ENCODE results near the gene MACROD2. TPM values are rescaled to one million over a fixed set of nuclear protein-coding genes. Genes with fewer than 3 reads are reported as not detected.

Gene MACROD2
- total RNA-seq, 2 donors from 2014 or later = 8.0 to 19.4 TPM

DNA sequence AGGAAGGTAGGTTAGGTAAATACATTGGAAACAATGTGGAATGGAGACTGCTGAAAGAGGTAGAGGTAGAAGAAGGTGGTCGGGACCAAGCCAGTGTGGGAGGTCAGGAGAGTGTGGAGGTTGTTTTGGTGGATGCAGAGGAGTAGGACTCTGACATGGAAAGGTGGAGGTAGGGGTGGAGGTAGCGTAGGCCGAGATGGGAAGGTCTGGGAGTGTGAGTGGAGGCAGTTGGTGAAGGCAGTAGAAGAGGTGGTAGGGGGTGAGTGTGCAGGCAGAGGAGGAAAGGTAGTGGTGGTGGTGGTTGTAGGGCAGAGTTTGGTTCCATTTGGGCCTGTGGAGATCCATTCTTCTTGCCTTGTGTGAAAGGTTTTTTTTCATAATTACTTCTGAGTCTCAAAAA lies 941.7 kb downstream of the MACROD2 start:
- no peak overlapping the region for H3K27ac ChIP-seq
- no peaks in the 10 kb centered on the region for H3K9me3 ChIP-seq
- WGBS = 94% methylated on average over 3 of the region's 3 CpGs
- H3K4me3 ChIP-seq = no peak overlapping the region
- intact Hi-C loops (cut with DNase I) = no loop called here
- TF ChIP-seq POLR2AphosphoS5 (IDR thresholded peaks at IDR 0.05) = no peak
- no peak for TF ChIP-seq POLR2A (IDR thresholded peaks at IDR 0.05)
- TF ChIP-seq, protein P1, sequence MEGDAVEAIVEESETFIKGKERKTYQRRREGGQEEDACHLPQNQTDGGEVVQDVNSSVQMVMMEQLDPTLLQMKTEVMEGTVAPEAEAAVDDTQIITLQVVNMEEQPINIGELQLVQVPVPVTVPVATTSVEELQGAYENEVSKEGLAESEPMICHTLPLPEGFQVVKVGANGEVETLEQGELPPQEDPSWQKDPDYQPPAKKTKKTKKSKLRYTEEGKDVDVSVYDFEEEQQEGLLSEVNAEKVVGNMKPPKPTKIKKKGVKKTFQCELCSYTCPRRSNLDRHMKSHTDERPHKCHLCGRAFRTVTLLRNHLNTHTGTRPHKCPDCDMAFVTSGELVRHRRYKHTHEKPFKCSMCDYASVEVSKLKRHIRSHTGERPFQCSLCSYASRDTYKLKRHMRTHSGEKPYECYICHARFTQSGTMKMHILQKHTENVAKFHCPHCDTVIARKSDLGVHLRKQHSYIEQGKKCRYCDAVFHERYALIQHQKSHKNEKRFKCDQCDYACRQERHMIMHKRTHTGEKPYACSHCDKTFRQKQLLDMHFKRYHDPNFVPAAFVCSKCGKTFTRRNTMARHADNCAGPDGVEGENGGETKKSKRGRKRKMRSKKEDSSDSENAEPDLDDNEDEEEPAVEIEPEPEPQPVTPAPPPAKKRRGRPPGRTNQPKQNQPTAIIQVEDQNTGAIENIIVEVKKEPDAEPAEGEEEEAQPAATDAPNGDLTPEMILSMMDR (IDR thresholded peaks at IDR 0.05) = no peak
- DNase-seq (ENCODE audit: low spot score) = no peak
- H3K27me3 ChIP-seq (replicated peaks; ENCODE audit: insufficient read depth) = no peaks in the 10 kb centered on the region
- H3K4me1 ChIP-seq (replicated peaks) = no peaks in the 10 kb centered on the region
- no peaks in the 10 kb centered on the region for H3K36me3 ChIP-seq

DNA sequence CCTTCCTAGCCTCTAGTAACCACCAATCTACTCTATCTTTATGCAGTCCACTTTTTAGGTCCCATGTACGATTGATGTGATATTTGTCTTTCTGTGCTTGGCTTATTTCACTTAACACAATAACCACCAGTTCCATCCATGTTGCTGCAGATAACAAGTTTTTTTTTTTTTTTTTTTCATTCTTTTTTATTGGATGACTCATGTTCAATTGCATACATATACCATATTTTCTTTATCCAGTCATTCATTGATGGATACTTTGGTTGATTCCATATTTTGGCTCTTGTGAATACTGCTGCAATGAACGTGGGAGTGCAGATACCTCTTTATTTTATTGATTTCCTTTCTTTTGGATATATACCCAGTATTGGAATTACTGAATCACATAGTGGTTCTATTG lies 942.5 kb downstream of the MACROD2 start:
- Histone ChIP-seq H3K36me3 (no peaks in the 10 kb centered on the region), H3K27ac (no peak overlapping the region), H3K4me1 (replicated peaks) (no peaks in the 10 kb centered on the region), H3K9me3 (no peaks in the 10 kb centered on the region), H3K4me3 (no peak overlapping the region), H3K27me3 (replicated peaks; ENCODE audit: insufficient read depth) (no peaks in the 10 kb centered on the region)
- intact Hi-C loops (cut with DNase I) = no loop called here
- DNase-seq (ENCODE audit: low spot score) = no peak
- 91% methylated on average over 2 of the region's 2 CpGs for WGBS
- TF ChIP-seq, protein P1 (IDR thresholded peaks at IDR 0.05) = no peak
- TF ChIP-seq POLR2A (IDR thresholded peaks at IDR 0.05) = no peak
- TF ChIP-seq POLR2AphosphoS5 (IDR thresholded peaks at IDR 0.05) = no peak

DNA sequence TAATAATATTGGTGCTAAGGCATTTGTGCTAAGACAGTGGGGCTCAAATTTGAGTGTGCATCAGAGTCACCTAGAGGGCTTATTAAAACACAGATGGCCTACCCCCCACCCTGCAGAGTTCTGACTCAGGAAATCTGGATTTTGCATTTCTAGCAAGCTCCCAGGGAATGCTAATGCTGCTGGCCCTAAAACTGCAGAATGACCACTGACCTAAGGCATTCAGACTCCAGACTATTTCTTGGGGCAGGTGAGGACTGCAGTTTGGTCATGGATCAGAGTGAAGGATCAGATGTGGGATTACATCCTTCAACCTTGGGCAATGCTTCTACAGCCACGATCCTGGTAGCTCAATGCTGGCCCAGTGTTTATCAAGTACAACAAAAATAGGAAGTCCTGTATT lies 952.2 kb downstream of the MACROD2 start:
- DNase-seq (ENCODE audit: low spot score) = no peak
- TF ChIP-seq, protein P1 (IDR thresholded peaks at IDR 0.05) = no peak
- no peak for TF ChIP-seq POLR2AphosphoS5 (IDR thresholded peaks at IDR 0.05)
- TF ChIP-seq POLR2A (IDR thresholded peaks at IDR 0.05) = no peak
- no peaks in the 10 kb centered on the region for H3K4me1 ChIP-seq (replicated peaks)
- H3K36me3 ChIP-seq = no peaks in the 10 kb centered on the region
- no peak overlapping the region for H3K27ac ChIP-seq
- 78% methylated on average over 1 of the region's 1 CpG for whole genome bisulfite sequencing
- no peaks in the 10 kb centered on the region for H3K9me3 ChIP-seq
- intact Hi-C loops (cut with DNase I) = no loop called here
- H3K27me3 ChIP-seq (replicated peaks; ENCODE audit: insufficient read depth) = no peaks in the 10 kb centered on the region
- H3K4me3 ChIP-seq = no peak overlapping the region

DNA sequence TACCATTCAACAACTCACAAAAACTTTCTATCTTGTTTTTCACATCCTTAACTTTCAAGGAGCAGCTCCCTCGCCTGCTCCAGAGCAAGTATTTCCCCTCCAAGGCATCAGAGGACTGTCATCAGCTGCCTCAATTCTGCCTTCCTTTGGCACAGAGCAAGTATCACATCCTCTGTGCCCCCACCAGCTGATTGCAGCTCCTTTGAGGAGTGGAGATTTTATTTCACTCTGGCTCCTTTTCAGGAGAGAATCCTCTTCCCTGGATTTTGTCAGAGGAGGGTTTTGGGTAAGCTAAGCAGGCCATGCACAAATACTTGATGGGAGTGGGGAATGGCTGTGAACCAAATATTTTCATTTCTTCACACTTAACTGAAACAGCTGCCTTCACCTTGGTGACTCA lies 952.6 kb downstream of the MACROD2 start:
- no peaks in the 10 kb centered on the region for H3K9me3 ChIP-seq
- TF ChIP-seq, protein P1 (IDR thresholded peaks at IDR 0.05) = no peak
- no peak for TF ChIP-seq POLR2AphosphoS5 (IDR thresholded peaks at IDR 0.05)
- TF ChIP-seq POLR2A (IDR thresholded peaks at IDR 0.05) = no peak
- intact Hi-C loops (cut with DNase I) = no loop called here
- 84% methylated on average over 1 of the region's 1 CpG for WGBS
- DNase-seq (ENCODE audit: low spot score) = no peak
- H3K4me3 ChIP-seq = no peak overlapping the region
- H3K36me3 ChIP-seq = no peaks in the 10 kb centered on the region
- H3K4me1 ChIP-seq (replicated peaks) = no peaks in the 10 kb centered on the region
- no peaks in the 10 kb centered on the region for H3K27me3 ChIP-seq (replicated peaks; ENCODE audit: insufficient read depth)
- no peak overlapping the region for H3K27ac ChIP-seq

DNA sequence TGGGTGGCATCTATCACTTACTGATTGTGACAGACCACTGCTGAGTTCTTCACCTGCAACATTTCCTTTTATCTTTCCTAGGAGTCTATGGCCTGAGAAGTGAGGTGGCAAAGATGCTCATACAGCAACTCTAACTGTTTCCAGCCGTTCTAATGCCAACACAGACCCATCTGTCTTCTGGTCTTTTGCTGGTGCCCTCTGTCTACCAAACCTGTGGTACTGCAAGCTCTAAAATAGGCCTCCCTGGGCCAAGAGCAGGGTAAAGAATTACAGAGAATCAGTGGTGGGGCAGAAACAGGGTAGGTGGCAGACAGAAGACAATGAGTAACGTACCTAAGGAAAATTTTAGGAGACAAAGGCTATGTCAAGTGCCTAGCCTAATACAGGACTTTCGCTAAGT lies 953.1 kb downstream of the MACROD2 start:
- Histone ChIP-seq H3K4me3 (no peak overlapping the region), H3K27me3 (replicated peaks; ENCODE audit: insufficient read depth) (no peaks in the 10 kb centered on the region), H3K4me1 (replicated peaks) (no peaks in the 10 kb centered on the region), H3K9me3 (no peaks in the 10 kb centered on the region), H3K36me3 (no peaks in the 10 kb centered on the region), H3K27ac (no peak overlapping the region)
- no peak for TF ChIP-seq POLR2AphosphoS5 (IDR thresholded peaks at IDR 0.05)
- TF ChIP-seq, protein P1 (IDR thresholded peaks at IDR 0.05) = no peak
- intact Hi-C loops (cut with DNase I) = no loop called here
- DNase-seq (ENCODE audit: low spot score) = no peak
- WGBS = 79% methylated on average over 3 of the region's 3 CpGs
